ENCODE results near the gene KPNA6.
"Not testable (repeated sequence)": the region's sequence is repeated elsewhere in the genome, so short reads cannot be mapped to it uniquely, and the experiment has no call there.

Gene KPNA6

DNA sequence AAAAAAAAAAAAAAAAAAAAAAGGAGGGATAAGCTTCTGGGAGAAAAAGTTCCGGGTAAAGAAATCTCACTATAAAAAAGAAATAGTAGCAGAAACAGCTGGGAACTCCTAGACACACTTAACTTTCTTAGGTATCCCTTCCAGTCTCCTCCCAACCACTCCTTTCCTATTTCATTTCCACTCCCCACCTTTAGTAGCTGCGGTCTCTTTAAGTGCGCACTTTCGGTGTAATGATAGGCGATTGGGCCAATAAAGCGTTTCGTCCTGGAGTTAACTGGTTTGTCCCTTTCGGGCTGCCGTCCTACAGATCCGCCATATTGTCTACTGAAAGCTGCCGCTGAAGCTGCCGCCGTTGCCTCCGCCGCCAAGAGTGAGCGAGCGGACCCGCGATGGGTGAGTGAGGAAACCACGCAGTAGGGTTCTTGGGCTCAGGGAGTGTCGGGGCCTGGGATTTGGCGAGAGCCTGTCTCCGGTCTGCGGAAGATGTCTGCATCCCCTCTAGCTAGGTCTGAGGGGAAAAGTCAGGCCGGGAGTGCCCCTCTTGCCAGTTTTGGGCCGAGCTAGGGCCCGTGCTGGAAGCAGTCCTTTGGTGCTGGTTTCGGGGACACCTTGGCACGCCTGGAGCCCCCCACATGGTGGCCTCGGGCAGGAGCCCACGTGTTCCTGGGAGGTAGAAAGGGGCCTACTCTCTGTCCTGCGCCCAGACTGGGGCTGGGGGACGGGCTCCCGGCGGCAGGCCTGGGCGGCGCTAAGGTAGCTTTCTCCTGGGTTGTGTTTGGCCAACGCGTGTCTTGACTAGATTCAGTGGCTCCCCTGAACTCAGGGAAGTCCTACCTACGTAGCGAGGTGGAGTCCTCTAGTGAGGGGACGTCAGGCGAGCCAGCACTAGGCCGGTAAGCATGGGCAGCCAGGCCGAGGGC lies at the start of gene KPNA6:
TSS of gene KPNA6 (plus strand) at position 315 of the 920 bp plus-strand sequence. CDS start at position 390, 75 bp downstream.
- peak; percentile 96 for DNase-seq (ENCODE audit: low spot score)

DNA sequence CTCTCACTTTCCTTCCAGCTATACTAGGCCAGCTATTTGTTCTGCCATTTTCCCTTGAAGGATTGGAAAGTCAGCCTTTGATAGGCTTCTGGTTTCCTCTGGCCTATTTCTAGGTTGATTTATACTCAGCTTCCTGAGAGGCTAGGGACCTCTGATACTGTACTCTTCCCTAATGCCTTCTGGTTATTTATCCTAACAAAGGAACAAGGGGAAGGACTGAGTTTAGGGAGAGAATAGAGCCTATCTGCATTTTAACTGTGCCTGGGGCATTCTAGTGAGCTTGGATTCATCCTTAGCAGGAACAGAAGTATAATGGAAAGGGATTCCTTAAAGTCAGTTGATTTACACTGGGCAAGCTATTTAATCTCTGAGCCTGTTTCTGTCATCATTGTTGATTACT lies 46.9 kb upstream of the KPNA6 start:
- no peak for DNase-seq (ENCODE audit: low spot score)

DNA sequence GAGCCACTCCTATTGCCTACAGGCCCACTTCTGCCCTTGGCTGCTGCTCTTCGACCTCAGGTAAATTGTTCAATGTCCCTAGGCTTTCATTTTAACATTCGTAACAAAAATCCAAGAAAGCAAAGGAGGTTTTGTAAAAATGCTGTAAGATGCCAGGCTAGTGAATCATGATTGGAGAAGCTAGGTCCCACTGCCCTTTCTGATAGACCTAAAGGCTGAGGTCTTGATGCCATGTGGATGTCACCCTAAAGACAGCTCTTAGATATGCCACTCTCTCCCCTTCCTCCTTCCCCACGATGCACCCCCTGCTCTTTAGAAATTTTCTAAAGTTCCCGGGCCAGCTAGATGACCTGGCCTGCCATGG lies 45.0 kb upstream of the KPNA6 start:
- DNase-seq (ENCODE audit: low spot score), result no peak

- DNase-seq (ENCODE audit: low spot score), result peak; percentile 60
These were observed 44.6 kb upstream of the KPNA6 start for GRCh38 chr1:32063261-32063681.

- not testable (repeated sequence) for DNase-seq (ENCODE audit: low spot score)
These were observed 42.0 kb upstream of the KPNA6 start for GRCh38 chr1:32065613-32066488.

DNA sequence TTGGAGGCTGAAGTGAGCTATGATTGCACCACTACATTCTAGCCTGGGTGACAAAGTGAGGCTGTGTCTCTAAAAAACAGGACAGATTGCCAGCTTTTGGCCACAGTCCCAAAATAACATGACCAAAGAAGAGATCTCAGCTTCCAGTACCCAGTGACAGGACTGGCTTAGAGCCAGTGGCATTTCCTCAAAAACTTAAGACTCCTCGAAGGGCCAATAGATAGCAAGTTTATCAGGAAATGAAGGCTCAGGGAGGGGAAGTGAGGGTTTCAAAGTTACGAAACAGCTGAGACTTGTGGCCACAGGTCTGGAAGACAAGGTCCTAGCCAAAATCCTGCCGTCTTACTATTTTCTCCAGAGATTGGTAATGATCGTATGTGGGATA lies 41.4 kb upstream of the KPNA6 start:
- DNase-seq (ENCODE audit: low spot score), result peak; percentile 88

DNA sequence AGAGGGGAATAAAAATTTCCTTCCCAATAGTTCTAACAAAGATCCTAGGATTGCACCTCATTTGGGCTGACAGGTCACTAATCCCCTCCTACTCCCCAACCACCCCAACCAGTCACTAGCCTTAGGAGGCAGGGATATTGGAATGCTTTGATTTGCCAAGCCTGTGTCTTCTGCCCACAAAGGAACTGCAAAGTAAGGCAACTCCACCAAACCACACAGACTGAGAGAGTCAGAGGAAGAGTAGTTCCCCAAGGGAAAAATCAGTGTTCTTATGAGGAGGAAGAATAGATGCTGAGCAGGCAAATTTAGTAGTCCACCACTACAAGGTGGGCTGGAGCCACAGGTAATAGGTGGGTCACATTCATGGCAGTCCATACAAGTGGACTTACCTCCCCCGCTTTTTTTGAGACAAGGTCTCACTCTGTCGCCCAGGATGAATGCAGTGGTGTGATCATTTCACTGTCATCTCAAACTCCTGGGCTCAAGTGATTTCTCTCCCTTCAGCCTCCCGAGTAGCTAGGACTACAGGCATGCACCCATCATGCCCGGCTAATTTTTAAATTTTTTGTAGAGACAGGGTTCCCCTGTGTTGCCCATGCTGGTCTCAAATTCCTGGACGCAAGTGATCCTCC lies 38.8 kb upstream of the KPNA6 start:
- DNase-seq (ENCODE audit: low spot score), result peak; percentile 64

DNA sequence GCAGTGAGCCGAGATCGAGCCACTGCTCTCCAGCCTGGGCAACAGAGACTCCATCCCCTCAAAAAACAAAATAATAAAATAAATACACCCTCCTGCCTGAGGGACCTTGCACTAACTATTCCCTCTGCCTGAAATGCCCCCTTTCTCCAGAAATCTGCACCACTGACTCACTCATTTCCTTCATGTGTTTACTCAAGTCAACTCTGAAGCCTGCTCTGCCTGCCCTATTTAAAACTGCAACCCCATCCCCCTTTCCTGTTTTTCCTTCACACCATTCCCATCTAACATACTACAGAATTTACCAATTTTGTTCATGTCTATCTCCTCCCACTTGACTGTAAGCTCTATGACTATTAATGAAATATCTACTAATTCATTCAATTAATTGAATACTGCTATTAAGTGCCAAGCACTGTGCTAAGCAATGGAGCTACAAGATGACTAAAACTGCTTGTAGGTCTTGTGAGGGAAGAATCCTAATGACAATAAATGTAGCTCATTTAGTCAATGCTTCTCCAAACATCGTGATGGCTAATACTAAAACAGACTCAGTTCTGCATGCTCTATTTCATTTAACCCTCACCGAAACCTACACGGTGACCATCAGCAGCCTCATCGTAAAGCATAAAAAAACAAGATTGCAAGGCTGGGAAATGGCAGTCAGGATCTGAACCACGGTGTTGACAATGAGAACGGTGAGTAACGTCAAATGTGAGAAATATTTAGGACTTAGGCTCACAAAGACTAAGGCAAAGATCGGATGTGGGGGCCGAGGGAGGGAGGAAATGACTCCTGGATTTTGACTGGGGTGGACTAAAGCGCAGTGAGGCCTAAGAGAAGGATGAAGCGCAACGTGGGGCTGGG lies 35.9 kb upstream of the KPNA6 start:
- DNase-seq (ENCODE audit: low spot score), result peak; percentile 54

DNA sequence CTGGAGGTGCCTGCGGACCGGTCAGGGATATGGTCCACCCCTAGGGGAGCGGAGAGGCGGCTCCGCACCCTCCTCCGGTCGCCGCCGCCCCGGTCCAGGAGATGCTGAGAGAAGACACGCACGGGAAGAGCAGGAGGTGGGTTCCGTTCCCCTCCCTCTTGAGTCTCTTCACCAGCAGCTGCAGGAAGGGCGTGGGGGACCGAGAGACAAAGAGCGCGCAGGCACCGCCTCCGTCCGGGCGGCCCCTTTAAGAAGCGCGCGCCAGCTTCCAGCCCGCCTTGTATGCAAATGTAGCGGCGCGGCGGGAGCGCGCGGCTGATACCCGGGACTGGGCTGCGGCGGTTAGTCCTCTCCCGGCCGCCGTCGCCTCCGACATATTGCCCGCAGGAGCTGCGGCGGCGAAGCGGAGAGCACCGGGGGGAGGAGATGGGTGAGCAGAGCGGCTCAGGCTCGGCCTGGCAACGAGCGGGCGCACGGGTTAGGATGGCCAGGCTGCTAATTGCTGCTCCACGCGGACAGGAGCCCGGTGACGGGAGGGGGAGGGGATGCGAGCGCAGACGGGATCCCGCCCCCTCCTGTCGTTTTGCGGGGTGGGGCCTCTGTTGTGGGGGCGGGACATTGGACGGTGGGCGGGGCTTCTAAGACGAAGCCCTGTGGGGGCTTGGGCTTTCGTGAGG lies 35.1 kb upstream of the KPNA6 start, which contains the start of gene TMEM39B:
TSS of gene TMEM39B (plus strand) at position 318 of the 677 bp plus-strand sequence. CDS start at position 427, 109 bp downstream.
- peak; percentile 96 for DNase-seq (ENCODE audit: low spot score)

DNA sequence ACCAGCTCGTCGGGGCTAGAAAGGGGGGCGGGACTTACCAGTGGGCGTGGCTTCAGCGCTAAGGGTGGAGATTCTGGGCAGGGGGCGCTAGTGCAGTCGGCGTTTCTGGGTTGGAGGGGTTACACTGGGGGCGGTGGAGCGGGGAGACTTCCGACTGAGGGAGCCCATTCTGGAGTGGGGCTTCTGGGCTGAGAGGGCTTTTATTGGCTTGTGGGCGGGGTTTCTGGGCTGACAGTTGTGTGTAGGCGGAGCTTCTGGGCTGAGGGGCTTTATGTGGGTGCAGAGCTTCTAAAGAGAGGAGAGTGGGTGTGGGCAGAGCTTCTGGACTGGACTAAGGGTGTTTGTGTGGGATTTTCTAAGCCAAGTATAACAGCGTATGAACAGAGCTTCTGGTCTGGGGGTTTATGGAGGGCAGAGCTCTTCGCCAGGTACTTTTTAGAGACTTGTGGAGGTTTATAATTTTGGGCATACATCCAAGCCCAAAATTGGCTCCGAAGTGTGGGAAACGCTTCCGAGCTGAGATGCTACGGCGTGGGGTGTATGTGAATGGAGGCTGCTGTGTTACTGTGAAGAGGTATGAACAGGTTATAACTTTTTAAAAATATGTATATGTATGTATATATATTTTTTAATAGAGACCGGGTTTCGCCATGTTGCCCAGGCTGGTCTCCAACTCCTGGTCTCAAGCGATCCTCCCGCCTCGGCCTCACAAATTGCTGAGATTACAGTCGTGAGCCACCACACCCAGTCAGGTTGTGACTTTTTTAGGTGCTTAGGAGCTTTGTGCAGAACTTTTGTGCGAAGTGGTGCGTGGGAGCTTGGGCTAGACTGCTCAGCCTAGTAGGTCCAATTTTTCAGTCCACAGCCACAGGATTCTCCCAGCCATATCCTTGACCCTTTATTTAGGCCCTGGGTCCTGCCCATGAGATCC lies 34.3 kb upstream of the KPNA6 start:
- no peak for DNase-seq (ENCODE audit: low spot score)

DNA sequence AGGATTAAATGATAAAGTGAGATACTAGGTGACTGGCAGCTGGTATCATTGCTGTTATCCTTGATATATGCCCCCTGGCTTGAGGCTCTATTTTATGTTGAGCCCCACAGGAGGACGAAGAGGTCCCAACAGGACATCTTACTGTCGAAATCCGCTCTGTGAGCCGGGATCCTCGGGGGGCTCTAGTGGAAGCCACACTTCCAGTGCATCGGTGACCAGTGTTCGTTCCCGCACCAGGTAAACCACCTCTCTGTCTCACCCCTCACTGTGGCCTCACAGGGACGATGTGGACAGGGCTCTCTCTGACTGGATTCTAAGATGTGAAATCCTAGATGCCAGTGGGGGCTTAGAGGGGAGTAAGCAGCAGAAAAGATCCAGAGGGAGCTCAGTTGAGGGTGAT lies 33.0 kb upstream of the KPNA6 start:
- no peak for DNase-seq (ENCODE audit: low spot score)

DNA sequence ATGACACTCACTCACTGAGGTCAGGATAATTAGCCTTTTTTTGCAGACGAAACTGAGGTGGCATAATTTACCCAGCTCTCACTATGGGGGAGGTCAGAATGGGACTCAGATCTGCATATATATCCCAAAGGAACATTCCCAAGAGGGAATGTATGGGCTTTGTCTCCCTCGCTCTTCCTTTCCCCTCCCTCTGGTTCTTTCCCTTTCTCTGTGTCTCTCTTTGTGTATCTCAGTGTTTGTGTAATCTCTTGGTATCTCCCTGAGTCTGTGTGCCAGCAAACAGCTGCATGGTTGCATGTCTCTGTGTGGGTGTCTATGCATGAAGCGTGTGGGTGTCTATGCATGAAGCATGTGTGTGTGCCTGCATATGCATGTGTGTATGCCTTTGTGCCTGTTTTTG lies 30.4 kb upstream of the KPNA6 start:
- DNase-seq (ENCODE audit: low spot score), result no peak

GRCh38 chr1:32082022-32082421 lies 25.8 kb upstream of the KPNA6 start:
- DNase-seq (ENCODE audit: low spot score), result no peak

- DNase-seq (ENCODE audit: low spot score), result not testable (repeated sequence)
These were observed 21.5 kb upstream of the KPNA6 start for GRCh38 chr1:32086381-32086780.

- no peak for DNase-seq (ENCODE audit: low spot score)
These were observed 16.7 kb upstream of the KPNA6 start for GRCh38 chr1:32091176-32091575.

- DNase-seq (ENCODE audit: low spot score), result no peak
These were observed 16.3 kb upstream of the KPNA6 start for GRCh38 chr1:32091591-32091990.

DNA sequence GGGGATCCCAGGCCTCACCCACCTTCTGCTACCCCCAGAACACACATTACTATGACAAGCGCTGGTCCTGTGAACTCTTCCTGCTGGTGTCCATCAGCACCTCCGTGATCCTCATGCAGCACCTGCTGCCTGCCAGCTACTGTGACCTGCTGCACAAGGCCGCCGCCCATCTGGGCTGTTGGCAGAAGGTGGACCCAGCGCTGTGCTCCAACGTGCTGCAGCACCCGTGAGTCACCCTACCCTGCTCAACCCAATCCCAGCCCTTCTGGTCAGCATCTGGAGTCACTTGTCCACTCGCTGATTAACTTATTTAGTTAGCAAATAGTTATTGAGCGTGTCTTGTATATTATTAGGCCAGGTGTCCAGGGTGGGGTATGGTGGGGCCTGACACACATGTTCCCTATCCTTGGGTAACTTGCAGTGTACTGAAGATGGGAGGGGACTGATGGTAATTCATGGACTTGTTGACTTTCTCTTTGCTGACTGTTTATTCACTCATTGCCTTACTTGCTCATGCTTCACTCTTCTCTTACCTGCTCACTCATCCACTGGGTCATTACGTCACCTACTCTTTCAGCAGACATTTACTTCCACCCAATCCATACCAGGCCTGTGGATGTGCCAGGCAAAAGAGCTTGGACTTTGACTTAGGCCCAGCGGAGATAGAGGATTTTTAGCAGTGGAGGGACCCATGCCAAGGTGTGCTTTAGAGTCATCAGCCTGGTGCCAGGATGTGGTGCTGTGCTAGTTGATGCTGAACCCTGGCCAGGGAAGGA lies 12.9 kb upstream of the KPNA6 start:
- no peak for DNase-seq (ENCODE audit: low spot score)

DNA sequence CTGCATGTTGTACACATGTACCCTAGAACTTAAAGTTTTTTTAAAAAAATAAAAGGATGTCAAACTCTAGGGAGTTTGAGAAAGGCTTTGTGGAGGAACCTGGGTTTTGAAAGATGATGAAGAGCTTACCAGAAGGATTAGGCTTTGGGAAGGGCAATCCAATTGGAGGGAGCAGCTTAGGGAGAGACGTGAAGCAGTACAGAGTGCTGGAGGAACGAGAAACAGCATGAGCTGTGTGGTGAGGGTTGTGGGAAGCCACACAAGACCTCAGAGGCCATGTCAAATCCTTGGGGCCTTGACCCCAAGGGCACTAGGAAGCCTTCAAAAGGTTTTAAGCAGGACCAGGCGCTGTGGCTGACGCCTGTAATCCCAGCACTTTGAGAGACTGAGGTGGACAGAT lies 8.4 kb upstream of the KPNA6 start:
- DNase-seq (ENCODE audit: low spot score), result no peak

GRCh38 chr1:32100359-32100758 lies 7.5 kb upstream of the KPNA6 start:
- no peak for DNase-seq (ENCODE audit: low spot score)
